NCI-H748 treated with DMSO at 0.1 percent for 48 hours (cell line): ENCODE results near the gene HSF4.
"Not testable (repeated sequence)": the region's sequence is repeated elsewhere in the genome, so short reads cannot be mapped to it uniquely, and the experiment has no call there.

Source experiments
- DNase-seq: peaks from one replicate; lab custom pipeline; 2025; lab: John Stamatoyannopoulos, UW

The HSF4 gene, protein sequence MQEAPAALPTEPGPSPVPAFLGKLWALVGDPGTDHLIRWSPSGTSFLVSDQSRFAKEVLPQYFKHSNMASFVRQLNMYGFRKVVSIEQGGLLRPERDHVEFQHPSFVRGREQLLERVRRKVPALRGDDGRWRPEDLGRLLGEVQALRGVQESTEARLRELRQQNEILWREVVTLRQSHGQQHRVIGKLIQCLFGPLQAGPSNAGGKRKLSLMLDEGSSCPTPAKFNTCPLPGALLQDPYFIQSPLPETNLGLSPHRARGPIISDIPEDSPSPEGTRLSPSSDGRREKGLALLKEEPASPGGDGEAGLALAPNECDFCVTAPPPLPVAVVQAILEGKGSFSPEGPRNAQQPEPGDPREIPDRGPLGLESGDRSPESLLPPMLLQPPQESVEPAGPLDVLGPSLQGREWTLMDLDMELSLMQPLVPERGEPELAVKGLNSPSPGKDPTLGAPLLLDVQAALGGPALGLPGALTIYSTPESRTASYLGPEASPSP

DNA sequence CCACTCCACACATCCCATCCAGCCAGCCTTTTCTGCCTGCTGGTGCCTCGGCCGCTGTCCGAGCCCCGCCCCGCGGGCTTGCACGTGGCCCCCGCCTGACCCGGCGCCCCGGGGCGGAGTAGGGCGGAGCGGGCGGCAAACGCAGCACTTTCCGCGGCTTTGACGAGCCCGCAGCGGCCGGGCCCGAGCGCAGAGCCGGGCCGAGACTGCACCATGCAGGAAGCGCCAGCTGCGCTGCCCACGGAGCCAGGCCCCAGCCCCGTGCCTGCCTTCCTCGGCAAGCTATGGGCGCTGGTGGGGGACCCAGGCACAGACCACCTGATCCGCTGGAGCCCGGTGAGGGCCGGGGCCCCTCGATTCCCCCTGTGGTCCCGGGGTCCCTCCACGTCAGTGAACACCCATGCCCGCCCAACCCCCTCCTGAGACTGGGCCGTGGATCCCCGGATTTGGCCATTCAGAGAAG lies at the start of gene HSF4:
HSF4 (plus strand) TSS at position 147 of the 463 bp plus-strand sequence; CDS start at position 214, 67 bp downstream.
- DNase-seq = no peak

DNA sequence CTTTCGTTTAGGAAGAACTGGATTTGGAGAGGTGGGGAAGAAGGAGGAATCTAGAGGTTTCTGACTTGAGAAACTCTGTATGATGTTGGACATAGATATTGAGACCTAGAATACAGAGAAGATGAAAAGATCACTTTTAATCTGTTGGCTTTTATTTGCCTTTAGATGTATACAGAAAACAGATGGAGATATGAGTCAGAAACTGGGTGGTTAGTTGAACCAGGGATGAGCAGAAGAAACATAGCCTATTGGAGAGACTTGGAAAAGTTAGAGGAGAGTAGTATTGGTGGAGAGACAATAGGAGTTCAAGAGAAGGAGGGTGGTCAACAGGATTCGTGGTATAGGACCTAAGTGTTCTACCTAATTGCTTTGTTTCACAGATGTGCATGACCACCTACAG lies 49.8 kb upstream of the HSF4 start:
- DNase-seq = no peak

DNA sequence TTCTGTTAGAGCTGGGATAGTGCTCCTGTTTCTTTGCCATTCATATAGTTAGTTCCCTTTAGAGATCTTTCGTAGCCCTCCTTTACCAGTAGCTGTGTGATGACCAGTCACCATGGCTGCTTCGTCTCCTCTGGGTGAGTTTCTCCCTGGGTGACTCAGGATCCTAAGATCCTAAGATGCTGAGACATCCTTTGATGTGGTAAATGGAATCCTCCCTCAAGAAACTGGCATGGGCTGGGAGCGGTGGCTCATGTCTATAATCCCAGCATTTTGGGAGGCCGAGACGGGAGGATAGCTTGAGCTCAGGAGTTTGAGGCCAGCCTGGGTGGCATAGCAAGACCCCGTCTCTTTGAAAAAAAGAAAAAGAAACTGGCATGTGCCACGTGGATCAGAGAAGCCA lies 48.9 kb upstream of the HSF4 start:
- DNase-seq = no peak

DNA sequence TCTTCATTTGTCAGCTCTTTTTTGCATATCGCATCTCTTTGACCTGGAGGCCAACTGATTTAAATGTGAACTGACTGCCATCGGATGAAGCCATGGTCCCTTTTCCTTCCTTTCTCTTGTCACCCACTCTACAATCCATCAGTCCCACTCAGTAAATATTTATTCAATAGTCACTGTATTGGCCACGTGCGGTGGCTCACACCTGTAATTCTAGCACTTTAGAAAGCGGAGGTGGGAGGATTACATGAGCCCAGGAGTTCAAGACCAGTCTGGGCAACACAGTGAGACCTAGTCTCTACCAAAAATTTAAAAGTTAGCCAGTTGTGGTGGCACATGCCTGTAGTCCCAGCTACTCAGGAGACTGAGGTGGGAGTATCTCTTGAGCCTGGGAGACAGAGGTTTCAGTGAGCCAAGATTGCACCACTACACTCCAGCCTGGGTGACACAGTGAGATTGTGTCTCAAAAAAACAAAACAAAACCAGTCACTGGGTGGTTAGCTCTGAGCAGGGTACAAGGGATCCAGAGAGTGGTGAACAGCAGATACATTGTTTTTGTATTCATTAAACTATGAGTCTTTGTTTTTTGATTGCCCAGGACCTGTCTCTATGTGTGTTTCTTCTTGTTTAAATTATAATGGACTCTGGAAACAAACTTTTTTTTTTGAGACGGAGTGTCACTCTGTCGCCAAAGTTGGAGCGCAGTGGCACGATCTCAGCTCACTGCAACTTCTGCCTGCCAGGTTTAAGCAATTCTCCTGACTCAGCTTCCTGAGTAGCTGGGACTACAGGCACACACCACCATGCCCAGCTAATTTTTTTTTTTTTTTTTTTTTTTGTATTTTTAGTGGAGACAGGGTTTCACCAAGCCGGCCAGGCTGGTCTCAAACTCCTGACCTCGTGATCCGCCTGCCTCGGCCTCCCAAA lies 47.9 kb upstream of the HSF4 start:
- DNase-seq = no peak

DNA sequence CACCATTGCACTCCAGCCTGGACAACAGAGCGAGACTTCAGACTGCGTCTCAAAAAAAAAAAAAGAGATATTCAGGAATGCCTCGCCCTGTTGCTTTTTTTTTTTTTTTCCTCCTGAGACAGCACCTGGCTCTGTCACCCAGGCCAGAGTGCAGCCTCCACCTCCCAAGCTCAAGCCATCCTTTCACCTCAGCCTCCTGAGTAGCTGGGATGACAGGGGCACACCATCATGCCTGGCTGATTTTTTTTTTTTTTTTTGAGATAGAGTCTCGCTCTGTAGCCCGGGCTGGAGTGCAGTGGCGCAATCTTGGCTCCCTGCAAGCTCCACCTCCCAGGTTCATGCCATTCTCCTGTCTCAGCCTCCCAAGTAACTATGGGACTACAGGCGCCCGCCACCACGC lies 46.8 kb upstream of the HSF4 start:
- no peak for DNase-seq

DNA sequence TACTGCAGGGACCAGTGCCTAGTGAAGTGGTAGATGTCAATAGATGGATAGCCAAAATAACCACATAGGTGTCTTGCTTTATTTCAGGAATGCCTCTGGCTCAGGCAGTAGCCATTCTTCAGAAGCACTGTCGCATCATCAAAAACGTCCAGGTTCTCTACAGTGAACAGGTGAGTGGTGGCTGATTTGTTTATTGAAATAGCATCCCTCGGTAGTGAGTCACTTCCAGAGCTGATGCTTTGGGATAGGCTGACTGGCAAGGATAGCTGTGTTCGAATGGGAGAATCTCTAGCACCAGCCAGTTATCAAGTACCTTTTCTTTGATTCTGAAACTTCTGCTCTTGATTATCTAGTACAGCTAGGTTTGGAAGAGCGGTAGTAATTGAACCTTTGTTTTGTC lies 44.5 kb upstream of the HSF4 start:
- DNase-seq = no peak

DNA sequence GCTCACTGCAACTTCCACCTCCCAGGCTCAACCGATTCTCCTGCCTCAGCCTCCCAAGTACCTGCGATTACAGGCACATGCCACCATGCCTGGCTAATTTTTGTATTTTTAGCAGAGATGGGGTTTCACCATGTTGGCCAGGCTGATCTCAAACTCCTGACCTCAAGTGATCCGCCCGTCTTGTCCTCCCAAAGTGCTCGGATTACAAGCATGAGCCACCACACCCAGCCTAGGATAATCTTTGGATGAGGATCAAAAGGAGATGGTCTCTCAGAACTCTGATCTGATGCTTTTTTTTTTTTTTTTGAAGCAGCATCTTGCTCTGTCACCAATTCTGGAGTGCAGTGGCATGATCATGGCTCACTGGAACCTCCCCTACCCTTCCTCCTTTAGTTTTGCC lies 41.7 kb upstream of the HSF4 start:
- not testable (repeated sequence) for DNase-seq

DNA sequence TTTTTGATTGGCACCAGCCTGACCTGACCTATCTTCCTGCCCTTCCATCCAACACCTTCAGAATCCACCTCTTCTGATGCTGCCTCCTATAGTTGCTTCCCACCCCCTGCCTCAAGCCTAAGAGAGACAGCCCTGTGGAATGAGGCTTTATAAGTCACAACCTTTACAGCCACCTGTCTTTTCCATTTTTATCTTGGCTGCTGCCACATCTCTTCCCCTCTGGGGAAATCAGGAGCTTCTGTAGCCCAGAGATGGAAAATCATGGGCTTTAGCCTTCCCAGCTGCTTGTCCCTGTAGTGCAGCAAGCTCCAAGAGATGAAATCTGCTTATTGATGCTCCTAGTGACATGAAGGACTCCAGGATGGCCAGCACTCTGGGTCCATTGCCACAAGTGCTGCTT lies 36.1 kb upstream of the HSF4 start:
- DNase-seq = no peak

DNA sequence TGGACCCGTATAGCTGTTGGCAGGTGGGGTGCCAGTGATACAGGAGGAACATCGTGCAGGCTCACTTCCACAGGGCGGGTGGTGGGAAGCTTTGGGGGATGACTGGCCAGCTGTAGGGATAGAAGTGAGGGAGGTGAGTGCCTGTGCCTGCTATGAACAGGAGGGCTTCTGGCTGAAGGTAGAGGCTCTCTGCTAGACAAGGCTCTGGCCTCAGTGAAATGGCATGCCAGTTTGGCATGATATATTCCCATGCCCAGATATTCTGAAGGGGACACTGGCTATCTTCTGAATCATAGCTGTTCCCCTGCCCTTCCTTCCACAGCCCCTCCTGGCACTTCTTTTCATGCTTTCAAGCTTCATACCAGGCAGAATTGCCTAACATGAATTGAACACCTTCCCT lies 35.7 kb upstream of the HSF4 start:
- DNase-seq = no peak

DNA sequence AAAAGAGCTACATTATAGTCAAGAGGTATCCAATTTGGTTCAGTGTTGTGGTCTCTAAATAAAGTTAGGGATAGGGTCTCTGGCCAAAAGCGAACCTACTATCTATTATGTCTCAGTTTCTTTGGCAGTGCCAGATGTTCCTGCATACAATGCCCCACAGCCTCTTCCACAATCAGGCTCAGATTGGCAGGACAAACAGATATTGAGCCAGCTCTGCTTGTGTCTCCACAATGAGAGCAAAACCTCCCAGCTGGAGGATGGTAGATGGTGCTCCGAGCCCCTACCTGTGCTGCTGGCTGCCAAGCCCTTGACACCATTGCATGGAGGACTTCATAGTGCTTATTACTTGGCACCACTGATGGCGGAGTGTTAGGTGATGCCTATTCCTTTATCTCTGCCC lies 35.1 kb upstream of the HSF4 start:
- DNase-seq = no peak

DNA sequence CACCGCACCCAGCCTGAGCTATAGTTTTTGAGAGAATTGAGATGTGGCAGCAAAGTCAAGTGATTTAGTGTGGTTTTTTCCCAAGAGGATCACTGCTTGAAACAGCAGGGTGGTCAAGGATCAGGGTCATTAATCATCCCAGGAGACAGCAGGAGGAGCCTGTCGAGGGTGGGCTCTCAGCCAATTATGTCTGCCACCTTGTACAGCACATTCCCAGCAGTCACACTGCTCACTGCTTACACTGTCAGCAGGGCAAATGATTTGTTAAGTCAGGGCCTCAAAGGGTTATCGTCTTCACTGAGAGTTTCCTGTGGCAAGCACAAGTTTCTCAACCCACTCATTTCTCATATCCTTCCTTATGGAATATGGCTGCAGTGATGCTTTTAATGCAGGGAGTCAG lies 26.9 kb upstream of the HSF4 start:
- no peak for DNase-seq

DNA sequence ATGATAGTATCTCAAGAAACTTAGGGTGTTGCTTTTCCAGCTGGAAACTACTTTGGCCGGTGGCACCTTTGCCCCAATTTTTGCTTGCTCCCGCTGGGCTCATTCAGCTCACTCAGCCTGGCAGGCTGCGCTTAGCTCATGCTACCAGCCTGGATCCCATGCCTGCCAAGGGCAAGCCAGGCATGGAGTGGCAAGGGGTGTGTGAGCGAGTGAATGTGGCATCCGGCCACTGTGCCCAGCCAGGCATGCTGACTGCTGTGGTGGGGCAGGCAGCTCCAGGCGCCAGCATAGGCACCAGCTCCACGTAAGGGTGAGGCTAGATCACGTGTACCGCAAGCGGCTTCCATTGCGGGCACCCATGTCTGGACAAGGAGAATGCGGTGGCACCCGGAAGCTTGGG lies 23.2 kb upstream of the HSF4 start:
- no peak for DNase-seq

DNA sequence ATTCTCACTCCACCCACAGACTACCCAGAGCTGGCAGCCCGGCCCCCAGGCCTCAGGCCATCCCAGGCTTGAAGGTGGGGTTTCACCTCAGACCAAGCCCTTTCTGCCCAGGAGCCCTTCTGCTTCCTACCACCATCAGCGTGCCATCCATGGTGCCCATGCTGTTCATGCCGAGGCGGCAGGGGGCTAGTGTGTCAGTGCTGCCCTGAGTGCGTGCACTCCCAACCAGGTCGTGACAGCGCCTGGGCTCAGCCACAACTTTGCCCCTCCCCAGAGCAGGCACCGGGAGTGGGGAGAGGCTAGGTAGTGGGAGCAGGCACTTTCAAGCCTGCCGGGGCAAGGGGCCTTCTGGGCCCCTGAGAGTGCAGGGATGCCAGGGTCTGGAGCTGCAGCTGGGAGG lies 22.2 kb upstream of the HSF4 start:
- DNase-seq = no peak

DNA sequence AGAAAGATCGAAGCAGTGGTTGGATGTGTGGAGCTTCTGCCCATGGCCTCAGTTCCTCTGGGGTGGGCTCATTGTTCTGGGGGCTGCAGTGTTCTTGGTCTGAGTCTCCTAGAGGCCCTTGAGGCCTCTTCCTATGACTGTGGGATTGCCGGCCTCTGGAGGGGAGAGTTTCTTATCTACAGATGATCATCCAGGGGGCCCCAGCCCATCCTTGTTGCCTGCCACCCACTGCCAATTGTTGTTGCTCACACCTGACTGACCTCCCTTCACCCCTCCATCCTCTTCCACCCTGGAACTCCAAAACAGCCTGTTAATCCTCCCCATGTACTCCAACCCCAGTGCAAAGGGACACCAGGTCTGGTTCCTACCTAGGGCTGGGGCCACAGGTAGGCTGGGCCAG lies 19.6 kb upstream of the HSF4 start:
- DNase-seq = no peak

DNA sequence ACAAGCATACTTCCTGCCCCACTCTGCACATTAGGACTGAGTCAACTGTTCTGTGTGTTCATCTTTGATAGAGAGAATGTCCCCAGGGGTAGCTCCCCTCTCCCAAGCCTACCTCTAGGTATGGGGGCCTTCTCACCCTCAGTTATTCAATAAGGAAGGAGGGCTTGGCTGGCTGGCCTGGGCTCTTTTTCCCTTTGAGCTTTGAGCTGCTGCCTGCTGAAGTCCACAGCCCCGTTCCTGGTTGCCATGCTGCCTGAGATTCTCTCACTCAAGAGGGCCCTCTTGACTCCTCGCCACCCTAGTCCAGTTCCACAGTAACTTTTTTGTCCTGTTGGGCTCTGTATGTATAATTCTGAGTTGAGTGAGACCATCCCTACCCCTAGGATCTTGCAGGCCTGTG lies 18.8 kb upstream of the HSF4 start:
- DNase-seq = no peak

DNA sequence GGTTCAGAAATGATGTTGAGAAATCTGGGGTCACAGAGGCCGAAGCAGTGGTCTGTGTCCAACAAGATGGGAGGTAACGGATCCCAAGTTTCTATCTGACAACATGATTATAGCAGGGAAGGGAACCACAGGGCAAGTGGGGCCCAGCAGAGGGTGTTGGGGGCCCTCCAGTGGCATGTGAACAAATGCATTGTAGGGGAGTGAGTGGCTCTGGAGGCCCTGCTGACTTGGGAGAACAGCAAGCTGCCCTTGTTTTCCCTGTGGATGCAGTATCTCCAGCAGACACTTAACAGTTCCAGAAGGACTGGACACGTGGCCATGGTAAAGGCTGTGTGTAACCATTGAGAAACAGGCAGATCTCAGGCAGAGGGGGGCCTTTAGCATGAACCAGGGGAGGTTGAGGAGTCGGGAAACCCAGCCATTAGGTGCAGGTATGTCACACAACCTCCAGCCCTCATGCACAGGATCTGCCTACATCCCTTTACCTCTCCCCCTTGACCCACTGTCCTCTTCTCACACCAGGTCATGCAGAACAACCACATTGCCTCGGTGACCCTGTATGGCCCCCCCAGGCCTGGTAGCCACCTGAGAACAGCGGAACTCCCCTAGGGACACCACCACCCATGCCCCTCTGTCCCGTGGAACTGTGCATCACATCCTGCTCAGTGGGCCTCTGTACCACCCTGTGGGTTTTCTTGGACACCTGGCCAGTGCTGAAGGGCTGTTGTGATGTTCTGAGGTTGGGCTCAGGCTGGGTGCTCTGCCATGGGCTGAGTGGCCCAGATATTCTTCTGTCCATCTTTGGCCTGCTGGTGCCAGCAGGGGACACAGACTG lies 17.8 kb upstream of the HSF4 start:
- no peak for DNase-seq

DNA sequence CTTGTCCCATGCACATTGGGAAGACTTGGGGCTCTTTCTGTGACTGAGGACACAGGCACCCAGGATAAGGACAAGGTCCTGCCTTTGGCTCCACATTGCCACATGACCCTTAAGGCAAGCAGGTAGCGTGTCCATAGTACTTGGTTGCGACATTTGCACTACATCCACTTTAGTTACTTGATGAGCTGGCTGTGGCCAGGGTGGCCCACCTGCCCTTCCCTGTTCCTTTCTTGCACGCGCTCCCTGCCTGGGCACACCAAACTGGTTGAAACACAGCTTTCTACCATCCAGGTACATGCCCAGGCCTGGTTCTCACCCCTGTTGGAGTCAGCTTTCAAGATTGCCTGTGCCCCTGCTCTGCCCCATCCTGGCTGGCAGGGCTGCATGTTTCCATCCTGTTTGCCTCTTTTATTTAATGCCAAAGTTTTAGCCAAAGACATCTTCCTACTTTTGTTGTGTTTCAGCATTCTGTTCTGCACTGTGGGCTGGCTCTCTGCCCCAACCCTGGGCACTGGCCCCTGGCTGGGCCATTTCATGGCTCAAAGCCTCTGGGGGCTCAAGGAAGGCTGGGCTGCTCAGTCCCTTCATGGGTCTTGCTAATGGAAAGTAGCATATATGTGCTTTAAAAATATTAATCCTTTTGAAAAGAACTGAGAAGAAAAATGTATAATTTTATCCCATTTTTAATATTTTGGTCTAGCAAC lies 17.0 kb upstream of the HSF4 start:
- DNase-seq = no peak

DNA sequence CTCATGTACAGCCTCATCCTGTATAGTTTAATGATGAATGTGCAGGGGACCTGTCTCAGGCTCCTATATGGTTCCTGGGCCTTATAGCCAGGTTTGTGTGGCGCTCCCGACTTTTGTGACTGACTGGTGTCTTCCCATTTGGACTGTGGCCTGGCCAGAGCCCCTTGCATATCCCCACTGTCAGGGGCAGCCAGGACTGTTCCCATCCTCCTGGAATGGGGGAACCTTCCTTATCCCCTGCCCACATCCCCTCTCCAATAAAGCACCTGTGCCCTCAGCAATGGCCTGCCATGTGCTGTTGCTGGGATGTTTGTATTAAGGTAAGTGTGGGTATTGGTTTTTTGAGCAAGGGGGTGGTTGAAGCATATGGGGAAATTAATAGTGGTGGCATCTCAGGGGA lies 16.3 kb upstream of the HSF4 start:
- no peak for DNase-seq

DNA sequence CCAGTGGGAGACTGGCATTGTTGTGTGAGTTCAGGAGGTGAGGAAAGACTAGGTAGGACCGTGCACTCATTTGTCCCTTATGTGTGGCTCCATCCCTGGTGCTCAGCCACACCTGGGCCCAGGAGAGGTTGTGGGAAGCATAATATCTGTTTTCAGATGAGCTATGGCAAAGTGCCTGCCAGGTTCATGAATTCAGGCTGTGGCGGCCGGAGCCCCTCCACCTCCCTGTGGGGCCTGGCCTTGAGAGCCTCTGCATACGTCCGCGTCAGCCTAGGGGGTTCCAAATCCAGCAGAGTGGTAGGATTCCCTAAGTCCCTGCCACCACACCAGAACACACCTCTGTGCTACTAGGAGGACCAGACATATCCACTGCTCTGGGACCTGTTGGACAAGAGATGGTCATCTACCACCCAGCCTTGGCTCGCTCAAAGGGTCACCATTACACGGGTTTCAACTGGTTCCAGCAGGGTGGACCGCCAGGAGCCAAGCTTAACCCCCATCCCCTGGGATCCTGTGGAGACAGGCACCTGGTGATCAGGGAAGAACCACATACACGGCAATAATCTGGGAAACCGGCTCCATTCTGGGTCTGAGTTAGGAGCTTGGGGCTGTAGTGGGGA lies 15.8 kb upstream of the HSF4 start:
- DNase-seq = no peak

DNA sequence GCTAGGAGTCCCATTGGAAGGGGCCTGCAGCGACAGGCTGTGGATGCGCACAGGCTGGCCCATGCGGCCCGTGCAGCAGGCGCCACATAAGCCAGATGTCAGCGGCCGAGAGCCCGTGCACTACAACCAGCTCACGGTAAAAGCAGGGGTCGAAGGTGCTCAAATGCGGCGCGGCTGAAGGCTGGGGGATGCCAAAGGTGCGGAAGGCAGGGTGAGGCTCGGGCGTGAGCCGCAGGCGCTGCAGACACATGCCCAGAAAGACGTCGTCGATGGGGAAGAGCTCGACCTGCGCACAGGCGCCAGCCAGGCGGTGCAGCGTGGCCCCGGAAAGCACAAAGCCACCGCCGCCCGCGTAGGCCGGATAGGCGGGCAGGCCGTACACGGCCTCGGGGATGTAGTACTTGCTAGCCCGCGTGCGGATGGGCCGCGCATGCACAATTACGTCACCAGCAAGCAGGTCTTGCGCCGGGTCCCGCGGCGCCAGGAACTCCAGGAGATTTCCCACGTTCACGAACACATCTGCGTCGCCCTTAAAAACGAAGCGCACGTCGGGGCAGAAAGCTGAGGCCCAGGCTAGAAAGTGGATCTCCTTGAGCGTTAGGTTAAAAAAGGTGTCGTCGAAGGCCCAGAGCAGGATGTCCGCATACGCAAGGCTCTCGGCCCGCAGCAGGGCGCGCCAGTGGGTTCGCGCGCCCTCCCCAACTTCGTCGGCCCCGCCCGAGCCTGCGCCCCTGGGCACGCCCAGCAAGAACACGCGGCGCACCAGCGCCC lies 15.1 kb upstream of the HSF4 start:
- DNase-seq = no peak
